H9 (cell line): Measurements from ENCODE around the gene CADPS2. TPM values are rescaled to one million over a fixed set of nuclear protein-coding genes. Genes with fewer than 3 reads are reported as not detected.

Experiments
- DNase-seq: peaks from one replicate; pipeline ENCODE4 v3.0.0-alpha.2; 2017
- H2AFZ ChIP-seq: one replicate; pipeline ENCODE4 v1.6.1; 2013; ENCODE audit warnings: mild to moderate bottlenecking, low read length, control low read depth, moderate library complexity
- H2AK5ac ChIP-seq: 2 replicates; pipeline ENCODE4 v1.6.1; 2013; ENCODE audit warnings: low read length, control low read depth, mixed read lengths; ENCODE audit not compliant: insufficient read length
- H2BK120ac ChIP-seq: one replicate; pipeline ENCODE4 v1.6.1; 2013; ENCODE audit warnings: low read depth, mild to moderate bottlenecking, low read length, control low read depth, inconsistent platforms; ENCODE audit not compliant: poor library complexity, severe bottlenecking
- H2BK12ac ChIP-seq: 2 replicates; pipeline ENCODE4 v1.6.1; 2013; ENCODE audit warnings: low read length, control low read depth, mixed read lengths, low read depth; ENCODE audit not compliant: insufficient read length
- H2BK15ac ChIP-seq: 2 replicates; pipeline ENCODE4 v1.6.1; 2013; ENCODE audit warnings: low read depth, low read length, control low read depth
- H2BK20ac ChIP-seq: one replicate; pipeline ENCODE4 v1.6.1; 2013; ENCODE audit warnings: low read depth, mild to moderate bottlenecking, low read length, control low read depth, inconsistent platforms; ENCODE audit not compliant: poor library complexity, severe bottlenecking
- H2BK5ac ChIP-seq: 2 replicates; pipeline ENCODE4 v1.6.1; 2013; ENCODE audit warnings: low read length, control low read depth, mixed read lengths; ENCODE audit not compliant: insufficient read length
- H3K14ac ChIP-seq: 2 replicates; pipeline ENCODE4 v1.6.1; 2013; ENCODE audit warnings: low read length, control low read depth; ENCODE audit not compliant: insufficient read depth
- H3K18ac ChIP-seq: 2 replicates; pipeline ENCODE4 v1.6.1; 2013; ENCODE audit warnings: low read depth, mild to moderate bottlenecking, mixed read lengths, low read length, control low read depth; ENCODE audit not compliant: insufficient read length
- H3K23ac ChIP-seq: 2 replicates; pipeline ENCODE4 v1.6.1; 2013; ENCODE audit warnings: low read length, control low read depth, mixed read lengths, low read depth; ENCODE audit not compliant: insufficient read length
- H3K23me2 ChIP-seq: 2 replicates; pipeline ENCODE4 v1.6.1; 2013; ENCODE audit warnings: low read depth, mild to moderate bottlenecking, mixed read lengths, low read length, control low read depth; ENCODE audit not compliant: insufficient read length, poor library complexity, severe bottlenecking
- H3K27ac ChIP-seq: 2 replicates; pipeline ENCODE4 v1.5.1; 2013; ENCODE audit warnings: low read length, control low read depth, mixed read lengths, low read depth; ENCODE audit not compliant: insufficient read length
- H3K27me3 ChIP-seq: 2 replicates; pipeline ENCODE4 v1.6.1; 2013; ENCODE audit warnings: low read length, control low read depth, inconsistent platforms; ENCODE audit not compliant: insufficient read depth
- H3K4ac ChIP-seq: 2 replicates; pipeline ENCODE4 v1.6.1; 2013; ENCODE audit warnings: low read depth, mild to moderate bottlenecking, control low read depth, inconsistent platforms, low read length, moderate library complexity
- H3K4me1 ChIP-seq: 2 replicates; pipeline ENCODE4 v1.6.1; 2013; ENCODE audit warnings: low read length, control low read depth, inconsistent platforms; ENCODE audit not compliant: insufficient read depth
- H3K4me2 ChIP-seq: 2 replicates; pipeline ENCODE4 v1.6.1; 2013; ENCODE audit warnings: low read length, control low read depth, mixed read lengths; ENCODE audit not compliant: insufficient read length, insufficient read depth
- H3K56ac ChIP-seq: 2 replicates; pipeline ENCODE4 v1.6.1; 2013; ENCODE audit warnings: low read depth, mild to moderate bottlenecking, mixed read lengths, low read length, control low read depth; ENCODE audit not compliant: insufficient read length
- H3K79me1 ChIP-seq: 2 replicates; pipeline ENCODE4 v1.6.1; 2013; ENCODE audit warnings: low read depth, mild to moderate bottlenecking, moderate library complexity, low read length, control low read depth, inconsistent platforms; ENCODE audit not compliant: insufficient read depth, poor library complexity, severe bottlenecking
- H3K79me2 ChIP-seq: 2 replicates; pipeline ENCODE4 v1.6.1; 2013; ENCODE audit warnings: low read length, control low read depth, inconsistent platforms; ENCODE audit not compliant: insufficient read depth
- H3K9ac ChIP-seq: 2 replicates; pipeline ENCODE4 v1.6.1; 2013; ENCODE audit warnings: low read length, control low read depth, mixed read lengths; ENCODE audit not compliant: insufficient read length; ENCODE audit errors: extremely low read depth
- H3K9me3 ChIP-seq: one replicate; pipeline ENCODE4 v1.6.1; 2013; ENCODE audit warnings: low read depth, low read length, inconsistent platforms; ENCODE audit not compliant: control insufficient read depth
- H3T11ph ChIP-seq: one replicate; pipeline ENCODE4 v1.6.1; 2013; ENCODE audit warnings: mild to moderate bottlenecking, low read length, control low read depth, inconsistent platforms
- H4K20me1 ChIP-seq: one replicate; pipeline ENCODE4 v1.6.1; 2013; ENCODE audit not compliant: control insufficient read depth, insufficient read length, insufficient read depth
- H4K5ac ChIP-seq: 2 replicates; pipeline ENCODE4 v1.6.1; 2013; ENCODE audit warnings: low read depth, mild to moderate bottlenecking, mixed read lengths, low read length, control low read depth; ENCODE audit not compliant: insufficient read length
- H4K8ac ChIP-seq: replicated peaks from 2 replicates; pipeline ENCODE4 v1.6.1; 2013; ENCODE audit warnings: low read length, control low read depth, mixed read lengths, low read depth; ENCODE audit not compliant: insufficient read length
- H4K91ac ChIP-seq: 2 replicates; pipeline ENCODE4 v1.6.1; 2013; ENCODE audit warnings: low read depth, mild to moderate bottlenecking, moderate library complexity, mixed read lengths, low read length, control low read depth; ENCODE audit not compliant: insufficient read length
- H3K27ac Mint-ChIP-seq, 3 experiments: 2 replicates in 2 of 3; 3 replicates in 1 of 3; pipeline ENCODE4 v1.8.0; 2020 to 2021; ENCODE audit warnings: mixed read lengths in 3 of 3, mild to moderate bottlenecking in 1 of 3, moderate library complexity in 1 of 3
- H3K27me3 Mint-ChIP-seq: 2 replicates; pipeline ENCODE4 v1.8.0; 2021; ENCODE audit warnings: low read depth, mild to moderate bottlenecking, moderate library complexity, mixed read lengths
- H3K36me3 Mint-ChIP-seq, 3 experiments: 2 replicates in 2 of 3; 3 replicates in 1 of 3; pipeline ENCODE4 v1.8.0; 2020 to 2021; ENCODE audit warnings: low read depth in 3 of 3, mixed read lengths in 3 of 3; ENCODE audit not compliant: insufficient read depth in 1 of 3
- H3K4me1 Mint-ChIP-seq, 2 experiments: 2 replicates each; pipeline ENCODE4 v1.8.0; 2020; ENCODE audit warnings: mixed read lengths in 2 of 2
- H3K4me3 Mint-ChIP-seq, 2 experiments: 2 replicates in 1 of 2; 3 replicates in 1 of 2; pipeline ENCODE4 v1.8.0; 2020 to 2021; ENCODE audit warnings: mild to moderate bottlenecking in 2 of 2, mixed read lengths in 2 of 2, moderate library complexity in 1 of 2
- H3K9me3 Mint-ChIP-seq, 2 experiments: 2 replicates in 1 of 2; 3 replicates in 1 of 2; pipeline ENCODE4 v1.8.0; 2020; ENCODE audit warnings: mild to moderate bottlenecking in 2 of 2, mixed read lengths in 2 of 2, moderate library complexity in 1 of 2
- WGBS: extraction: QIAGEN DNeasy Blood & Tissue Kit; methylation state at CpG from one replicate; pipeline ENCODE4 v1.1.7; 2013; ENCODE audit warnings: missing lambda C conversion rate, low lambda C conversion rate, mixed read lengths; ENCODE audit not compliant: insufficient read length; ENCODE audit errors: extremely low coverage; 5-methylcytosine and 5-hydroxymethylcytosine counted together
- total RNA-seq: library from RNA; stranded (reverse); gene quantifications from 2 replicates; pipeline ENCODE4 v1.2.1, GENCODE V29; 2021
- TF ChIP-seq, protein P1 (sequence below): fragments of 200-600 bp; sonication (generic); conservative IDR thresholded peaks from 3 replicates; pipeline ENCODE4 v1.8.0; 2021; ENCODE audit warnings: antibody characterized with exemption, mild to moderate bottlenecking

CADPS2 gene
- total RNA-seq, 1 experiment from 2014 or later, result 7.1 TPM

DNA sequence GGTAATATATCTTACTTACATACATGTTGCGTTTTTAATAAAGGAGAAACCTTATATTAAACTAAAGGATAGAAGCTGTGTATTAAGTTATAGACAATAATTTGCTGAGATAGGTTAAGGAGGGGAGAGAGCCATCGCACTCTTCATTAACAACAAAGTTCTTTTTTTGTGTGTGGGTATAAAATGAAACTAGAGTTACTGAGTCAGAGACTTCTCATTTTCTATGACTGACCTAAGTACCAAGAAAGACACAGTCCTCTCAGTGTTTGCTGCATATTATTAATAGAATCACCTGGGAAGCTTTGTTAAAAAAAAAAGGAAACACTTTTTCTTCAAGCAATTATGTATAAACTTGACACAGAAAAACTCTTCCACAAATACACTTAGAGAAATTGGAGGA is 613.1 kb downstream of the CADPS2 start:
- Mint-ChIP-seq H3K27ac (no peak overlapping the region), H3K4me1 (peaks cover 6 to 8% of the 10 kb centered on the region in 2 experiments; a peak in 3 of 4 replicates), H3K36me3 (0 out of 7 replicates have a peak, but pooled peaks cover 0 to 5% (median 0%) of the 10 kb centered on the region in 3 experiments), H3K4me3 (no peak overlapping the region), H3K27me3 (no peaks in the 10 kb centered on the region), H3K9me3 (peaks cover 0 to 2% of the 10 kb centered on the region in 2 experiments; a peak in 1 of 5 replicates)
- no peak overlapping the region for H3K4me2 ChIP-seq
- no peak overlapping the region for H2AFZ ChIP-seq
- no peak overlapping the region for H2BK20ac ChIP-seq
- no peak for DNase-seq
- no peak overlapping the region for H2BK120ac ChIP-seq
- no peak overlapping the region for H3K56ac ChIP-seq
- no peak overlapping the region for H2BK12ac ChIP-seq
- no peaks in the 10 kb centered on the region for H3K79me2 ChIP-seq
- no peak overlapping the region for H2BK5ac ChIP-seq
- TF ChIP-seq, protein P1, sequence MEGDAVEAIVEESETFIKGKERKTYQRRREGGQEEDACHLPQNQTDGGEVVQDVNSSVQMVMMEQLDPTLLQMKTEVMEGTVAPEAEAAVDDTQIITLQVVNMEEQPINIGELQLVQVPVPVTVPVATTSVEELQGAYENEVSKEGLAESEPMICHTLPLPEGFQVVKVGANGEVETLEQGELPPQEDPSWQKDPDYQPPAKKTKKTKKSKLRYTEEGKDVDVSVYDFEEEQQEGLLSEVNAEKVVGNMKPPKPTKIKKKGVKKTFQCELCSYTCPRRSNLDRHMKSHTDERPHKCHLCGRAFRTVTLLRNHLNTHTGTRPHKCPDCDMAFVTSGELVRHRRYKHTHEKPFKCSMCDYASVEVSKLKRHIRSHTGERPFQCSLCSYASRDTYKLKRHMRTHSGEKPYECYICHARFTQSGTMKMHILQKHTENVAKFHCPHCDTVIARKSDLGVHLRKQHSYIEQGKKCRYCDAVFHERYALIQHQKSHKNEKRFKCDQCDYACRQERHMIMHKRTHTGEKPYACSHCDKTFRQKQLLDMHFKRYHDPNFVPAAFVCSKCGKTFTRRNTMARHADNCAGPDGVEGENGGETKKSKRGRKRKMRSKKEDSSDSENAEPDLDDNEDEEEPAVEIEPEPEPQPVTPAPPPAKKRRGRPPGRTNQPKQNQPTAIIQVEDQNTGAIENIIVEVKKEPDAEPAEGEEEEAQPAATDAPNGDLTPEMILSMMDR, result no peak
- no peak overlapping the region for H3T11ph ChIP-seq
- H2BK15ac ChIP-seq, result no peak overlapping the region
- no peak overlapping the region for H3K23ac ChIP-seq
- H3K9me3 ChIP-seq, result no peaks in the 10 kb centered on the region
- no peak overlapping the region for H4K91ac ChIP-seq
- no peak overlapping the region for H4K5ac ChIP-seq
- no peak overlapping the region for H3K14ac ChIP-seq
- H4K8ac ChIP-seq, result no peak overlapping the region
- H3K18ac ChIP-seq, result no peak overlapping the region
- H3K79me1 ChIP-seq, result no peaks in the 10 kb centered on the region
- H3K4ac ChIP-seq, result no peak overlapping the region
- no CpG with 5 or more reads among the region's 2 CpGs for WGBS
- peaks cover 6% of the 10 kb centered on the region for H3K4me1 ChIP-seq
- H4K20me1 ChIP-seq, result no peaks in the 10 kb centered on the region
- no peaks in the 10 kb centered on the region for H3K23me2 ChIP-seq
- no peaks in the 10 kb centered on the region for H3K27me3 ChIP-seq
- H3K27ac ChIP-seq, result no peak overlapping the region
- no peak overlapping the region for H3K9ac ChIP-seq
- H2AK5ac ChIP-seq, result no peak overlapping the region
